ENCODE results near the gene DNAJC22. TPM values are rescaled to one million over a fixed set of nuclear protein-coding genes. Genes with fewer than 3 reads are reported as not detected.

The DNAJC22 gene
- total and polyA plus RNA-seq, 2 donors (not counting 1 experiment from before 2014, with no cell fraction given), result not detected

DNA sequence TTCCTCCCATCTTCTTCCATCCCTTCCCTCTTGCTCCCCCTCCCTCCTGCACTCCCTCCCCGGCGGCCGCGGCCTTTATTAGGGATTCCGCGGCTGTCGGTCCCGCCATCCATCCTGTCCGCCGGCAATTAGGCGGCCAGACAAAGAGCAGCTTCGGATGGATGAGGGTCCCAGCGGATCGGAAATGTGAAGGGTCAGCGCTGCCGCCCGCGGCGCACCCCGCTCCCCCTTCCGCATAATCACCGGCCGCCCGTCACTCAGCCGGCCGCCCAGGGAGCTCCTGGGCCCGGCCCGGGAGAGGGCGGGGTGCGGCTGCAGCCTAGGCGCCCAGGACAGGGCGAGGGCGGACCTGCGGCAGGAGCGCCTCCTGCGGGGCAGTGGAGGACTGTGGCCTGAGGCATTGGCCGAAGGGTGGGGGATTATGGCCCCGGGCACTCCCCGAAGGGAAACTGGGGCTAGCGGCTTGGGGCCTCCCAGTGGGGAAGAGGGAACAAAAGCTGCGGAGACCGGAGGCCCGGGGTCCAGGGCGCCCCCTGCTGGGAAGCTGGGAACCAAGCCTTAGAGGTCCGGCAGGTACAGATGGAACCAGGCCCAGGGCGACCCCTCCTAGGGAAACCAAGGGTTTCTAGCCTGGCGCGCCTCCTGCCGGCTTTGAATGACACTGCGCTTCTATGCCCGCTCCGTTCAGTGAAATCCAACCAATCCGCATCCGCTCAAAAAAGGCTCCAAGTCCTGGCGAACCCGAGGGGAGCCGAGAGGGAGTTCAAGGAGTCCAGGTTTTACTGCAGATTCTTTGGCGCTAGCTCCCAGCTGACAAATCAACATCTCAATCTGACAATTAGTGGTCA lies 4.4 kb upstream of the DNAJC22 start:
- Histone ChIP-seq H3K27me3 (replicated peaks in 1 of 4; ENCODE audit: control extremely low read depth in 1 of 4, control insufficient read depth in 3 of 4, insufficient read depth in 4 of 4, low read length in 3 of 4) (peaks cover 0 to 89% (median 47%) of the 10 kb centered on the region in 4 experiments), H3K79me2 (ENCODE audit: control insufficient read depth, insufficient read depth, low read length) (no peaks in the 10 kb centered on the region), H3K4me1 (ENCODE audit: control insufficient read depth in 2 of 2, insufficient read depth in 2 of 2, low read length in 2 of 2) (peaks cover 60 to 65% of the 10 kb centered on the region in 2 donors), H3K4me2 (replicated peaks; ENCODE audit: low read depth, low read length, poor library complexity, severe bottlenecking) (peak overlapping the region; percentile 89), H3K27ac (ENCODE audit: low read length in 2 of 2) (no peak overlapping the region), H2AFZ (ENCODE audit: insufficient read depth, low read depth, low read length, poor library complexity, severe bottlenecking) (peak overlapping the region; percentile 58), H3K4me3 (ENCODE audit: control extremely low read depth in 1 of 5, extremely low read depth in 1 of 5, insufficient read depth in 1 of 5, low read depth in 2 of 5, low read length in 4 of 5) (peak overlapping the region in 4 of 5 experiments; percentile 29 to 51 (median 44)), H3K9me3 (ENCODE audit: control extremely low read depth in 1 of 3, control insufficient read depth in 2 of 3, insufficient read depth in 1 of 3, low read length in 2 of 3) (peaks cover 0 to 26% (median 0%) of the 10 kb centered on the region in 3 donors), H4K20me1 (ENCODE audit: control insufficient read depth, insufficient read depth, low read length, poor library complexity, severe bottlenecking) (peaks cover 22% of the 10 kb centered on the region), H3K36me3 (replicated peaks in 1 of 2; ENCODE audit: control extremely low read depth in 1 of 2, control insufficient read depth in 1 of 2, extremely low read depth in 1 of 2, insufficient read depth in 2 of 2, low read length in 1 of 2) (no peaks in the 10 kb centered on the region), H3K9ac (ENCODE audit: low read length) (peak overlapping the region; percentile 42)
- Mint-ChIP-seq H3K27me3 (peaks cover 53% of the 10 kb centered on the region), H3K4me1 (peaks cover 58% of the 10 kb centered on the region), H3K4me3 (peak overlapping the region; percentile 86), H3K9me3 (ENCODE audit: insufficient read depth) (no peaks in the 10 kb centered on the region), H3K27ac (no peak overlapping the region)
- 1% methylated on average over 56 of the region's 58 CpGs for WGBS (ENCODE audit: insufficient coverage)
- DNase-seq (peak; percentile 83), ATAC-seq (ENCODE audit: low read depth) (peak; percentile 69)
- TF ChIP-seq, protein P1, sequence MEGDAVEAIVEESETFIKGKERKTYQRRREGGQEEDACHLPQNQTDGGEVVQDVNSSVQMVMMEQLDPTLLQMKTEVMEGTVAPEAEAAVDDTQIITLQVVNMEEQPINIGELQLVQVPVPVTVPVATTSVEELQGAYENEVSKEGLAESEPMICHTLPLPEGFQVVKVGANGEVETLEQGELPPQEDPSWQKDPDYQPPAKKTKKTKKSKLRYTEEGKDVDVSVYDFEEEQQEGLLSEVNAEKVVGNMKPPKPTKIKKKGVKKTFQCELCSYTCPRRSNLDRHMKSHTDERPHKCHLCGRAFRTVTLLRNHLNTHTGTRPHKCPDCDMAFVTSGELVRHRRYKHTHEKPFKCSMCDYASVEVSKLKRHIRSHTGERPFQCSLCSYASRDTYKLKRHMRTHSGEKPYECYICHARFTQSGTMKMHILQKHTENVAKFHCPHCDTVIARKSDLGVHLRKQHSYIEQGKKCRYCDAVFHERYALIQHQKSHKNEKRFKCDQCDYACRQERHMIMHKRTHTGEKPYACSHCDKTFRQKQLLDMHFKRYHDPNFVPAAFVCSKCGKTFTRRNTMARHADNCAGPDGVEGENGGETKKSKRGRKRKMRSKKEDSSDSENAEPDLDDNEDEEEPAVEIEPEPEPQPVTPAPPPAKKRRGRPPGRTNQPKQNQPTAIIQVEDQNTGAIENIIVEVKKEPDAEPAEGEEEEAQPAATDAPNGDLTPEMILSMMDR (IDR thresholded peaks at IDR 0.05), result peak; percentile 96
- peak; percentile 40 for TF ChIP-seq EZH2 (IDR thresholded peaks at IDR 0.05; ENCODE audit: borderline replicate concordance, insufficient read depth, low read depth, low read length, poor library complexity, severe bottlenecking)
- intact Hi-C loops (cut with micrococcal nuclease), result loop anchor here (1.0 to 10.0 kb wide), 3 partner anchors 54 to 503 kb away; partner anchors contain the start of genes BCDIN3D and DHH
- POLR2A ChIA-PET, result interaction anchor here (0.6 to 0.7 kb wide), 3 partner anchors 9 to 237 kb away, joined by 3 to 6 read pairs (median 3); no protein-coding TSS in a partner anchor
- CTCF ChIA-PET, result interaction anchor here (0.7 to 4.0 kb wide), 24 partner anchors 8 to 257 kb away, joined by 3 to 74 read pairs (median 4); partner anchors contain the start of genes PRPH, SPATS2 and TROAP

Measured in B cell (primary cell).